H9 (cell line): Measurements from ENCODE around the gene JAG2. TPM values are rescaled to one million over a fixed set of nuclear protein-coding genes. Genes with fewer than 3 reads are reported as not detected.

ENCODE experiments used
- DNase-seq: peaks from one replicate; pipeline ENCODE4 v3.0.0-alpha.2; 2017
- H2AFZ ChIP-seq: one replicate; pipeline ENCODE4 v1.6.1; 2013; ENCODE audit warnings: mild to moderate bottlenecking, low read length, control low read depth, moderate library complexity
- H2AK5ac ChIP-seq: 2 replicates; pipeline ENCODE4 v1.6.1; 2013; ENCODE audit warnings: low read length, control low read depth, mixed read lengths; ENCODE audit not compliant: insufficient read length
- H2BK120ac ChIP-seq: one replicate; pipeline ENCODE4 v1.6.1; 2013; ENCODE audit warnings: low read depth, mild to moderate bottlenecking, low read length, control low read depth, inconsistent platforms; ENCODE audit not compliant: poor library complexity, severe bottlenecking
- H2BK12ac ChIP-seq: 2 replicates; pipeline ENCODE4 v1.6.1; 2013; ENCODE audit warnings: low read length, control low read depth, mixed read lengths, low read depth; ENCODE audit not compliant: insufficient read length
- H2BK15ac ChIP-seq: 2 replicates; pipeline ENCODE4 v1.6.1; 2013; ENCODE audit warnings: low read depth, low read length, control low read depth
- H2BK20ac ChIP-seq: one replicate; pipeline ENCODE4 v1.6.1; 2013; ENCODE audit warnings: low read depth, mild to moderate bottlenecking, low read length, control low read depth, inconsistent platforms; ENCODE audit not compliant: poor library complexity, severe bottlenecking
- H2BK5ac ChIP-seq: 2 replicates; pipeline ENCODE4 v1.6.1; 2013; ENCODE audit warnings: low read length, control low read depth, mixed read lengths; ENCODE audit not compliant: insufficient read length
- H3K14ac ChIP-seq: 2 replicates; pipeline ENCODE4 v1.6.1; 2013; ENCODE audit warnings: low read length, control low read depth; ENCODE audit not compliant: insufficient read depth
- H3K18ac ChIP-seq: 2 replicates; pipeline ENCODE4 v1.6.1; 2013; ENCODE audit warnings: low read depth, mild to moderate bottlenecking, mixed read lengths, low read length, control low read depth; ENCODE audit not compliant: insufficient read length
- H3K23ac ChIP-seq: 2 replicates; pipeline ENCODE4 v1.6.1; 2013; ENCODE audit warnings: low read length, control low read depth, mixed read lengths, low read depth; ENCODE audit not compliant: insufficient read length
- H3K23me2 ChIP-seq: 2 replicates; pipeline ENCODE4 v1.6.1; 2013; ENCODE audit warnings: low read depth, mild to moderate bottlenecking, mixed read lengths, low read length, control low read depth; ENCODE audit not compliant: insufficient read length, poor library complexity, severe bottlenecking
- H3K27ac ChIP-seq: 2 replicates; pipeline ENCODE4 v1.5.1; 2013; ENCODE audit warnings: low read length, control low read depth, mixed read lengths, low read depth; ENCODE audit not compliant: insufficient read length
- H3K27me3 ChIP-seq: 2 replicates; pipeline ENCODE4 v1.6.1; 2013; ENCODE audit warnings: low read length, control low read depth, inconsistent platforms; ENCODE audit not compliant: insufficient read depth
- H3K4ac ChIP-seq: 2 replicates; pipeline ENCODE4 v1.6.1; 2013; ENCODE audit warnings: low read depth, mild to moderate bottlenecking, control low read depth, inconsistent platforms, low read length, moderate library complexity
- H3K4me1 ChIP-seq: 2 replicates; pipeline ENCODE4 v1.6.1; 2013; ENCODE audit warnings: low read length, control low read depth, inconsistent platforms; ENCODE audit not compliant: insufficient read depth
- H3K4me2 ChIP-seq: 2 replicates; pipeline ENCODE4 v1.6.1; 2013; ENCODE audit warnings: low read length, control low read depth, mixed read lengths; ENCODE audit not compliant: insufficient read length, insufficient read depth
- H3K56ac ChIP-seq: 2 replicates; pipeline ENCODE4 v1.6.1; 2013; ENCODE audit warnings: low read depth, mild to moderate bottlenecking, mixed read lengths, low read length, control low read depth; ENCODE audit not compliant: insufficient read length
- H3K79me1 ChIP-seq: 2 replicates; pipeline ENCODE4 v1.6.1; 2013; ENCODE audit warnings: low read depth, mild to moderate bottlenecking, moderate library complexity, low read length, control low read depth, inconsistent platforms; ENCODE audit not compliant: insufficient read depth, poor library complexity, severe bottlenecking
- H3K79me2 ChIP-seq: 2 replicates; pipeline ENCODE4 v1.6.1; 2013; ENCODE audit warnings: low read length, control low read depth, inconsistent platforms; ENCODE audit not compliant: insufficient read depth
- H3K9ac ChIP-seq: 2 replicates; pipeline ENCODE4 v1.6.1; 2013; ENCODE audit warnings: low read length, control low read depth, mixed read lengths; ENCODE audit not compliant: insufficient read length; ENCODE audit errors: extremely low read depth
- H3K9me3 ChIP-seq: one replicate; pipeline ENCODE4 v1.6.1; 2013; ENCODE audit warnings: low read depth, low read length, inconsistent platforms; ENCODE audit not compliant: control insufficient read depth
- H3T11ph ChIP-seq: one replicate; pipeline ENCODE4 v1.6.1; 2013; ENCODE audit warnings: mild to moderate bottlenecking, low read length, control low read depth, inconsistent platforms
- H4K20me1 ChIP-seq: one replicate; pipeline ENCODE4 v1.6.1; 2013; ENCODE audit not compliant: control insufficient read depth, insufficient read length, insufficient read depth
- H4K5ac ChIP-seq: 2 replicates; pipeline ENCODE4 v1.6.1; 2013; ENCODE audit warnings: low read depth, mild to moderate bottlenecking, mixed read lengths, low read length, control low read depth; ENCODE audit not compliant: insufficient read length
- H4K8ac ChIP-seq: replicated peaks from 2 replicates; pipeline ENCODE4 v1.6.1; 2013; ENCODE audit warnings: low read length, control low read depth, mixed read lengths, low read depth; ENCODE audit not compliant: insufficient read length
- H4K91ac ChIP-seq: 2 replicates; pipeline ENCODE4 v1.6.1; 2013; ENCODE audit warnings: low read depth, mild to moderate bottlenecking, moderate library complexity, mixed read lengths, low read length, control low read depth; ENCODE audit not compliant: insufficient read length
- H3K27ac Mint-ChIP-seq, 3 experiments: 2 replicates in 2 of 3; 3 replicates in 1 of 3; pipeline ENCODE4 v1.8.0; 2020 to 2021; ENCODE audit warnings: mixed read lengths in 3 of 3, mild to moderate bottlenecking in 1 of 3, moderate library complexity in 1 of 3
- H3K27me3 Mint-ChIP-seq: 2 replicates; pipeline ENCODE4 v1.8.0; 2021; ENCODE audit warnings: low read depth, mild to moderate bottlenecking, moderate library complexity, mixed read lengths
- H3K36me3 Mint-ChIP-seq, 3 experiments: 2 replicates in 2 of 3; 3 replicates in 1 of 3; pipeline ENCODE4 v1.8.0; 2020 to 2021; ENCODE audit warnings: low read depth in 3 of 3, mixed read lengths in 3 of 3; ENCODE audit not compliant: insufficient read depth in 1 of 3
- H3K4me1 Mint-ChIP-seq, 2 experiments: 2 replicates each; pipeline ENCODE4 v1.8.0; 2020; ENCODE audit warnings: mixed read lengths in 2 of 2
- H3K4me3 Mint-ChIP-seq, 2 experiments: 2 replicates in 1 of 2; 3 replicates in 1 of 2; pipeline ENCODE4 v1.8.0; 2020 to 2021; ENCODE audit warnings: mild to moderate bottlenecking in 2 of 2, mixed read lengths in 2 of 2, moderate library complexity in 1 of 2
- H3K9me3 Mint-ChIP-seq, 2 experiments: 2 replicates in 1 of 2; 3 replicates in 1 of 2; pipeline ENCODE4 v1.8.0; 2020; ENCODE audit warnings: mild to moderate bottlenecking in 2 of 2, mixed read lengths in 2 of 2, moderate library complexity in 1 of 2
- CTCF ChIP-seq: fragments of 200-600 bp; sonication (generic); conservative IDR thresholded peaks from 3 replicates; pipeline ENCODE4 v1.8.0; 2021; ENCODE audit warnings: antibody characterized with exemption, mild to moderate bottlenecking
- WGBS: extraction: QIAGEN DNeasy Blood & Tissue Kit; methylation state at CpG from one replicate; pipeline ENCODE4 v1.1.7; 2013; ENCODE audit warnings: missing lambda C conversion rate, low lambda C conversion rate, mixed read lengths; ENCODE audit not compliant: insufficient read length; ENCODE audit errors: extremely low coverage; 5-methylcytosine and 5-hydroxymethylcytosine counted together
- total RNA-seq: library from RNA; stranded (reverse); gene quantifications from 2 replicates; pipeline ENCODE4 v1.2.1, GENCODE V29; 2021

JAG2 gene
- total RNA-seq, 1 experiment from 2014 or later, result 11.4 TPM

DNA sequence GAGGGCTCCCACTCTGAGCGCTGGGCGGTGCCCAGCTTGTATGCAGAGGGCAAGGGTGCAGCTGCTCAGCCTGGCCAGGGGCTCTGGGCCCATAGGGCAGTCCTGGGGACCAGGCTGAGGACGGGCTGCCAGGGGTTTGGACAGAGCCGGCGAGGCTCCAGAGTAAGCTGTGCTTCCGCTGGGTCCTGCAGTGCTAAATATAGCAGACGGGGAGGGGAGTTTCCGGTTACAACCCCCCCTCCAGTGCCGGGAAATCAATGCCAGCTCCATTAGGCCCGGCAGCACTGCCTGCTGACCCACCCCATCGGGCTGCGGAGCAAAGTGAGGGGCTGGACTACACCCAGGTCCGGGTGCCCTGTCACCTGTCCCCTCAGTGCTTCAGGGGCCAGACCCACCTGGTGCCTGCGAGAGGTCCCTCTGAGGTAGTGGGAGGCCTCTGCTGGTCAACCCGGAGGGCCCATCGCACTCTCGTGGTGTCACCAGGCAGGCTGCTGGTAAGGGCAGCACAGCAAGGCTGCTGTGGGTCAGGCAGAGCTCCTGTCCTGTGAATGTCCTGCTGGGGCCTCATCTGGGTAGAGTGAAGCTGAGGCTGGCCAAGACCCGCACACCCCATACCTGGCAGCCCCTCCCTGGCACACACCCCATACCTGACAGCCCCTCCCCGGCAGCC, 2.6 kb upstream of the JAG2 start:
- no peak overlapping the region for H3K18ac ChIP-seq
- H2BK5ac ChIP-seq, result no peak overlapping the region
- WGBS, result no CpG with 5 or more reads among the region's 19 CpGs
- H3K79me1 ChIP-seq, result no peaks in the 10 kb centered on the region
- no peaks in the 10 kb centered on the region for H3K4me1 ChIP-seq
- H2BK15ac ChIP-seq, result no peak overlapping the region
- TF ChIP-seq CTCF, result no peak
- no peaks in the 10 kb centered on the region for H3K9me3 Mint-ChIP-seq
- H2BK12ac ChIP-seq, result no peak overlapping the region
- H3K4me1 Mint-ChIP-seq, result peaks cover 10 to 14% of the 10 kb centered on the region in 2 experiments
- H3K4me2 ChIP-seq, result no peak overlapping the region
- no peak overlapping the region for H3K9ac ChIP-seq
- peaks cover 24% of the 10 kb centered on the region for H3K27me3 Mint-ChIP-seq
- H3T11ph ChIP-seq, result no peak overlapping the region
- no peak overlapping the region for H2BK20ac ChIP-seq
- no peak overlapping the region for H2AFZ ChIP-seq
- H3K4me3 Mint-ChIP-seq, result no peak overlapping the region
- H3K56ac ChIP-seq, result no peak overlapping the region
- H3K27me3 ChIP-seq, result peaks cover 7% of the 10 kb centered on the region; the same call in 1 of the 2 replicates
- no peak overlapping the region for H4K5ac ChIP-seq
- H3K14ac ChIP-seq, result no peak overlapping the region
- H2BK120ac ChIP-seq, result no peak overlapping the region
- no peak overlapping the region for H4K91ac ChIP-seq
- no peak overlapping the region for H3K27ac ChIP-seq
- H3K27ac Mint-ChIP-seq, result no peak overlapping the region
- no peak overlapping the region for H3K23ac ChIP-seq
- H3K36me3 Mint-ChIP-seq, result no peaks in the 10 kb centered on the region
- no peaks in the 10 kb centered on the region for H3K9me3 ChIP-seq
- no peaks in the 10 kb centered on the region for H4K20me1 ChIP-seq
- H3K23me2 ChIP-seq, result peaks cover 3% of the 10 kb centered on the region
- H2AK5ac ChIP-seq, result no peak overlapping the region
- H4K8ac ChIP-seq, result no peak overlapping the region
- no peaks in the 10 kb centered on the region for H3K79me2 ChIP-seq
- no peak overlapping the region for H3K4ac ChIP-seq
- no peak for DNase-seq
